Skin epidermis (tissue), 12 donors: ENCODE measurements around the gene BTBD9.

Experiments used
- H3K27ac ChIP-seq, 21 experiments: fragments of 200-600 bp; sonication (generic) in 11 of 21; one replicate each; pipeline ENCODE4 v1.5.0; 2020; ENCODE audit warnings: mild to moderate bottlenecking in 3 of 21, inconsistent platforms in 2 of 21, moderate library complexity in 2 of 21
- H3K4me3 ChIP-seq, 7 experiments: fragments of 200-600 bp; sonication (generic) in 2 of 7; one replicate each; pipeline ENCODE4 v1.5.0; 2020; ENCODE audit warnings: inconsistent platforms in 2 of 7, mild to moderate bottlenecking in 2 of 7, moderate library complexity in 1 of 7

The BTBD9 gene

DNA sequence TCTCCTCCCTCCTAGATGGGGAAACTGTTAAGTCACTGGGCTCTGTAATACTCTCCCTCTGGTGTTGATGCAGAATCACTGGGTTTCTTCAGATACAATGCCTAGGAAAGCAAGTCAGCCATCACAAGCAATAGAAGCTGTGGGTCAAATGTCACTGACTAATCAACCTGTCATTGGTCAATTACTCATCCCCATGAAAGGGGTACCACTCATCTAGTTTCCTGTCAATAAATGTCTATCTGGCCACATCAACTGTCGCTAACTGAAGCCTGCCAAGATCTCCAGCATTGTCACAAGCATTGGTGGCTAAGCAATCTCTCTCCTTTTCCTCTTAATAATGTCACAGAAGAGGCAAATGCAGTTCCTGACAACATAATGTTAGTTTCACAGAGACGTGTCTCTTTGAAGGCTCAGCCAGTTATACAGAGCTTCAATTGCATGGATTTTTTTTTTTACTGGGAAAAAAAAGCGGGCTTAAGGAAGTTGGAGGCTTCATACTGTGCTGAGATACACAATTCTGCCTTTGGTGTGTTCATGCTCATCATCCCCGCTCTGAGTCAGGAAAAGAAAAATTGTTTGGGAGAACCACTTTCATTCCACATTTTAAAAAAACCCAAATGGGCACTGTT lies 355.9 kb downstream of the BTBD9 start:
- Histone ChIP-seq H3K4me3 (no peak overlapping the region), H3K27ac (no peak overlapping the region)

DNA sequence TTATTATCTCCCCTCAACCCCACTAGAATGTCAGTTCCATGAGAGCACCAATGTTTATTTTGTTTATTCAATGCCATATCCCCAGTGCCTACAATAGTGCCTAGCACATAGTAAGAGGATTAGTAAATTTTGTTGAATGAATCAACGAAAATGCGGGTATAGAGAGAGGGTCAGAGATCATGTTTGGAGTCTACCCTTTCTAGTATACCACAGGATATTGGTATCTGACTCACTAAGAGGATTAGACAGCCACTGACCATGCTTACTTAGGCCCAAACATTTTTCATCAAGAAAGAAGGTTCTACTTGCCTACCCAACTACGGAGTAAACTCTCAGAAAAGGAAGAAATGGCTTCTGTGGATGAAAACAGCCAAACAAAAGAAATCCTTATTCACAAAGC lies 356.8 kb downstream of the BTBD9 start:
- no peak overlapping the region for H3K4me3 ChIP-seq
- no peak overlapping the region for H3K27ac ChIP-seq

DNA sequence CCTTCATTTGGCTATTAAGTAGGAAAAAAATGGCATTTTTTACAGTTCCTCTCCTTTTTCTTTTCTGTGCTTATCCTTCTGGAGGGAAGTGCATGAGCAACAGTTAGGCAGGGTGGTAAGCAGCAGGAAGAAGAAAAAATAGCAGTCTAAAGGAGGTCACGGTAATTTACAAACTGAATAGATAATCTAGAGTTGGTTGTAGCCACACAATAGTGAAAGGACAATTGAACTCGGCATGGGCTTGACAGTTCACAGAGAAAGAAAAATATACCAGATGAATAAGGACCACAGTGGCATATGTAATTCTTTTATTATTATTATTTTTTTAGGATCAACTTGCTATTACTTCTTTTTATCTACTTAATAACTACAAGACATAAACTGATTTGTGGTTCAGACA lies 358.6 kb downstream of the BTBD9 start:
- H3K27ac ChIP-seq = no peak overlapping the region
- no peak overlapping the region for H3K4me3 ChIP-seq

DNA sequence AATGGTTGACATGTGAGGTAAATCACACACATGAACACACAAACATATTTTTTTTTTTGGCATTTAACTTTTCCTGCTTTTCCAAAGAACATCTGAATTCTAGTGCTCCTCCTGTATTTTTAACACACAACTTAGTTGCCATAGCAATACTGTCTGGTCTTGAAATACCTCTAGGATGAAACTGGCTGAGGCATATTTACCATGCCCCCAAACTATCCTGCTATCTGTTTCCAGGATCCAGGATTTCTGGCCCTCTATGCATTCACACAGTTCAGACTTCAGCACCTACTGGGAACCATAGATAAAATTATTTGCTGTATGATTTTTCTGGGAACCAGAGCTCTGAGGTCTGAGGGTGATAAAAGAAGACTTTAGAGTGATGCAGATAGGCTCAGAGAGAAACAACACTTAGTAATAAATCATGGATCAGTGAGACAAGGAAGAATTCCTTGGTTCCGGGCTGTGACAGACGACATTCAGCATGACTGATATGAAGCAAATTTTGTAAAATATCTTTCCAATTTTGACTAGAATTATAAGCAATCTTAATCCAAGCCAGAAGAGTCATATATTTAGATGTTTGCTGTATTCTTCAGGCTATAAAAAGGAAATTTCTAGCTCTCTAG lies 359.7 kb downstream of the BTBD9 start:
- H3K27ac ChIP-seq = no peak overlapping the region
- H3K4me3 ChIP-seq = no peak overlapping the region

DNA sequence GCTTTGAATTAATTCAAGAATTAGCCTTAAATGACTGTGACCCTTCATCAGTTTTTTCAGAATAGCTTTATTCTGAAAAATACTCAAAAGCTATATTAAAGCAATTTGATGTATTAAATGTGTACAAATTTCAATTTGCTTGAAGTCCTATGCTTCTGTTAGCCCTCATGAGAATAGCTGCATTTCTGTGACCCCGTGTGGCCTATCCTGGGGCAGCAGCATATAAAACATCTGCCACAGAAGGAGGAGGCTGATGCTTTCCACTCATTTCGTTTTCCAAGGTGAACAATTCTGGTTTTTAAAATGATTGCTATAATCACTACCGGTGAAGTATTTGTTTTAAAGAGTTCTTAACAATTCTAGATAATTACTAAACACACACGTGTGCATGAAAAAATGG lies 360.3 kb downstream of the BTBD9 start:
- no peak overlapping the region for H3K4me3 ChIP-seq
- no peak overlapping the region for H3K27ac ChIP-seq

DNA sequence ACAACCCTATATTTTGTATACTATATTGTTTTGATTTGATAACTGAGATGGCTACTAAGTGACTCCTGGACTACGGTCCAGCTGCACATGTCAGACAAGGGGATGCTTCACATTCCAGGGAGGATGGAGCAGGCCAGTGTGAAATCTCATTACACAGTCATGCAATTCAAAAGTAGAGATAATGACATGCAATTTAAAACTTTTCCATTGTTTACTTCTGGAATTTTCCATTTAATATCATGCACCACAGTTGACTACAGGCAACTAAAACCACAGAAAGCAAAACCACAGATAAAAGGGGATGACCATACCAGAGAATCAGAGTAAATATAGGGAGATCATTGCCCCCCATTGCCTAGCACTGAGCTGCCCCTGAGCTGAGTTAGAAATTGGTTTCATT lies 366.4 kb downstream of the BTBD9 start:
- Histone ChIP-seq H3K4me3 (no peak overlapping the region), H3K27ac (no peak overlapping the region)

DNA sequence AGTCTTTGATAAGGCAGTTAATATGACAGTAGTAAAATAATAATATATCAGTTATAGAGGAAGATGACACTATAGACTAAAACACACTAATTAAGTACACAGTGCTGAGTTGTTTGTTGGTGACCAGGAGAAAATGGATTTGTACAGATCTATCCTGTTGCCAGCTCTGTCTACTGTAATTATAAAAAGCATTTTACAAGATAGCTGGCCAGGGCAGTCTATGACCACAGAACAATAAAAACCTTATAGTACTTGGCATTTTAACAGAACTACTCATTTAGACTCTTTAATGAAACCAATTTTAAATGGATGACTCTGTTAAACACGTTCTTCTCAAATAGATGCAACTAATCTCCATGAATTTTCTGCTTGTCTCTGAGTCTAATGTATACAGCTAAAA lies 367.5 kb downstream of the BTBD9 start:
- Histone ChIP-seq H3K4me3 (no peak overlapping the region), H3K27ac (no peak overlapping the region)

DNA sequence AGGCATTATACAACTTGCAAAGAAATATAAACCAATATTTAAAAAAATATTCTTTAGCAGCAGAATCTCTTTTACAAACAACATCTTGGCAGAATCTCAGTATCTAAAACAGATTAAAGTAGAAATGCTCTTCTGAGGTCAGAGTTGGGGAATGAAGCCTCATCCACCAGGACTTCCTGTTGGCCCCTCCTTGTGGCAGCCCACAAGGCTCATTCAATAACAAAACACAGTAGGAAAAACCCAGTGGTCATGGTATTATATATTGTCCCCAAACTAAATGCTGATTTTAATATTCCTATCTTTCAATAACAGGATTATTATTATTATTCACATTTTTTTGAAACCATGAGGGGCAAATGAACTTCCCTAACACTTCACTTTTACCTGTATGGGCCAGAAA lies 368.6 kb downstream of the BTBD9 start:
- Histone ChIP-seq H3K27ac (no peak overlapping the region), H3K4me3 (no peak overlapping the region)

DNA sequence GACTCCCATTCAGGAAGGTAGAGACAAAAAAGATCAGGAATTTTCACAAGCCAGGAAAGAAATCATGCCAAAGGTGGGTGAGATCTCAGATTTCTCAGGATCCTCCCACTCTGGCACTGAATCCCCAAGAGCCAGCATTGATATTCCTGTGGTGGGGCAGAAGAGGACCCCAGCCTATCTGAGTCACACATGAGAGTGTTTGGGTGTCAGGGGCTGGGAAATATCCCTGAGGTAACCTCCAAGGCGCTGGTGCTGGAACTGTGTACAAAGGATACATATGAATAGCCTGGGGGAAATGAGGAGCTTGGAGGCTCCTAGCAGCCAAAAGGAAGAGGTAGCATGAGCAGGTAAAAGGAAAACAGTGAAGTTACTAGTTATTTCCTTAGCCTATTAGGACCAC lies 369.4 kb downstream of the BTBD9 start:
- no peak overlapping the region for H3K27ac ChIP-seq
- H3K4me3 ChIP-seq = no peak overlapping the region

DNA sequence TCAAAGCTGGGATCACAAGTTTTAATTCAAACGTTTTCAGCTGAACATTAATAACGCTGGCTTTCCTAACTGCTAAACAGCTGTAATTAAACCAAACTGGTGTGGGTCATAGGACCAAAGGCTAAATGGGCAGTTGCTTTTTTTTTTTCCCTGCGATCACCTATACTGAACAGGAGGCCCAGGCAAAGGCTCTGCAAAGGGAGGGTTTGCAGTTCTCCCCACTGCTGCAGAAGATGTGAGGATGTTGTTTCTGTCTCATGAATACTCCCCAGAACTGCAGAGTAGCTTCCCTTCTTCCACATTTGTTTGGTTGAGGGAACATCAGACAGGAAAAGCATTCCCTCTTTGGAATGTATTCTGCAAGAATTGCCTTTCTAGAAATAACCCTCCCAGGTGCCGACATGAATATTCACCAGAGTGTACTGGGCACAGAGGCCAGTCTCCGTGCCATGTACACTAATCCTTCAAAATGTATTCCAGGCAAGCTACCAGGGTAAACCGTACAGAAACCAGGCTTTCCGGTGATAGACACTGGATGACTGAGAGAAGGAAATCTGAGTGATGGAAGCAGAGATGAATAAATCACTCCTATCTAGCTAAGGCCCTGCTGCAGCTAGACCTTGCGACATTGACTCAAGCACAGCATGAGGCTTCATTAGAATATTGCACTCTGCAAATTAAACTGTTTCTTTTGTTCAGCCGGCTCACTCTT lies 370.1 kb downstream of the BTBD9 start:
- Histone ChIP-seq H3K27ac (no peak overlapping the region), H3K4me3 (no peak overlapping the region)

DNA sequence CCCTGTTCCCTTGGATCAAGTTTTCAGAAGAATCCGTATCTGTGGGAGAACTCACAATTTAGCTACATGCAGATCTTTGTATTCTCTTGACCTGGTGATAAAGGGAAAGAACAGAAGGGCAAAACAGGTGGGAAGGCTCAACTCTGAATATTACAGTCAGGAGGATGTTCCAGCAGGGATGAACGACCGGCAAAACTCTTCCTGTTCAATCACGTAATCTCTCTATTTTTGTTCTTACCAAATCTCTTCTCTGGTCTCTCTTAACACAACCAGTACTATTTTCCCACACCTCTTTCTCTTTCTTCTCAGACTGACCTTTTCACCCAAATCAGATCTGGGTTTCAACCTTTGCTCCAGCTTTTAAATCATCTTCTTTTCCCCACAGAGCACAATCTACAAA lies 371.4 kb downstream of the BTBD9 start:
- Histone ChIP-seq H3K4me3 (no peak overlapping the region), H3K27ac (no peak overlapping the region)

DNA sequence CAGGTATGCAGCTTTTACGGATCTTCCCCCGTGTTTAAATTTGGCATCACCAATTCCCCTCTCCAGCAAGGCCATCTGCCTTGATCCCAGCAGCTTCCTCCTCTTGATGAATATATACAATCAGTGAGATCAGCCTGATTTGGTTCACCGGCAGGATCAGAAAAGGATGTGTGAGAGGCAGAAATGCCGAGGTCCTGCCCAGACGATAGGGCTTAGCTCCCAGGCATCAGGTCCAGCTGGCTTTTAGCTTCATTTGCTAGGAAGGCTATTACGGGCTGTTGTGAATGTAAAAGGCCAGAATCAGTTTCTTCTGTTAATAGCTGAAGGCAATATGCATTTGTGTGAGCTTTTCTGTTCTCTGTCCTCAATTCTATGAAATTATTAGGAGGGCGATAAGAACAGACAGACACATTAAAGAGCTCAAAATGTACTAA lies 372.8 kb downstream of the BTBD9 start:
- Histone ChIP-seq H3K4me3 (no peak overlapping the region), H3K27ac (no peak overlapping the region)

DNA sequence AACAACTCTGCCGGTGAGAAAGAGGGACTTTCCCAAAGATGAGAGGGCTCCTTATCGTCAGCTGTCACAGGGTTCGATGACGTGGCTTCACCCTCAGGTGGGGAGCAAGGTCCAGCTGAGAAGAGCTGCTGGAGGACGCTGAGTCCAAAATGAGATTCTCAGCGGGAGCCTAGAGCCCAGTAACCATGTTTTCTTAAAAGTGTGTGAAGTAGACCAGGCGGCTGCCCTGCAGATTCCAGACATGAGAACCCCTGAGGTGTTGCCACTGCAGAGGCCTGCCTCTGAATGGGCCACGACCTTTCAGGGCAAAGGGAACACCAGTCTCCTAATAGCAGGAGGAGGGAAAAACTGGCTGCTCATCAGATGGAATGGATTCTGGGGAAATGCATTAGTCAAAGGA lies 375.1 kb downstream of the BTBD9 start:
- no peak overlapping the region for H3K27ac ChIP-seq
- H3K4me3 ChIP-seq = no peak overlapping the region

DNA sequence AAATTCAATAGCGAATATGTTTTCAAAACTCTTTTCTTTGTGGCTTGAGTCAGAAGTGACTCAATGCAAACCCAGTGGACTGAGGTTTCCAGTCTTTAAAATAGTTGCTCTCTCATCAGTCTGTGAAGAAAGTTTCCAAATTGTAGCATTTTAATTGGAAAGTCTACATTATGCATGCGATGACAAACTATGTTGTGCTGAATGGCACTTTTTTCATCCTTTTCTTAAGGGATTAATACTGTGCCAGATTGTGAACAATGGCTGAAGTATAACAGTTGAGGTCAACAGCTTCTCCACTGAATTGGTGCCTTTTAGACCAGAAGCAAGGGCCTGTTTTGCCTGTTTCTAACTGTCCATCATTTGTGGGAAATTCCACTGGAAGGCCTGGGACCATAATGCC lies 377.1 kb downstream of the BTBD9 start:
- Histone ChIP-seq H3K4me3 (no peak overlapping the region), H3K27ac (peak overlapping the region in 2 of 21 experiments; percentile 20 to 52)

DNA sequence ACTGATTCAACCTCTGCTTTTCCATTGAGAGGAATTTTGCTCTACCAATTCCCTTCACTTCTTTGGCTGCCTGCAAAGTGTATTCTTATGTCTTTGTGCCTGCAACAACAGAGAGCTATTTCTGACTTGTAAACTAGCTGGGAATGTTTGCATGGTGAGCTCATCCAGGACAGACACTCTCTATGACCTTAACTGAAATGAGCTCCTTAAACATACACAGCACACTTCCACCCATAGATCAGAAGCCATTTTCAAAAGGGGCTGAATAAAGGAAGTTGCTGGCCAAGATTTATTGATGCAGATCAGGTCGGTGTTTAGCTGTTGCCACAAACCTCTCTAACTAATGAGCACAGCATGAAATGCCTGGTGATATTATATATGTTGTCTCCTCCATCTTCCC lies 377.7 kb downstream of the BTBD9 start:
- Histone ChIP-seq H3K27ac (peak overlapping the region in 2 of 21 experiments; percentile 5 to 20), H3K4me3 (no peak overlapping the region)

DNA sequence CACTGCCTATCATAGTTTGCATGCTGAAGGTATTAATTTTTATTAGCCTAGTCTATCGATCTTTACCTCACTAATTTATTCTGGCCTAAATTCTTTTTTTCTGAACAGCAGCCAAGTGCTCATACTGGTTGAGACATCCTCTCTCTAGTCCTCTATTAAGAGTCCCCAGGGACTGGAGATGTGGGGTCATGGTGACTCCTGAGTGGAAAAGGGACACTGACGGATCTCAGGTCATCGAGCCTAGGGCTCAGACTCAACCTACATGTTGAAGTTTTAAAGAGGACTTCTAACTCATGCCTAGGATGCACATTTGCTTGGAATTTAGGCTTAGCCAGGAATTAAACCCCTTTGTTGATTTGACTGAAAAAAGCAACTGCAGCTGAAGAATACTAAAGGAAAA lies 378.1 kb downstream of the BTBD9 start:
- Histone ChIP-seq H3K4me3 (no peak overlapping the region), H3K27ac (peak overlapping the region in 1 of 21 experiments; percentile 5)

DNA sequence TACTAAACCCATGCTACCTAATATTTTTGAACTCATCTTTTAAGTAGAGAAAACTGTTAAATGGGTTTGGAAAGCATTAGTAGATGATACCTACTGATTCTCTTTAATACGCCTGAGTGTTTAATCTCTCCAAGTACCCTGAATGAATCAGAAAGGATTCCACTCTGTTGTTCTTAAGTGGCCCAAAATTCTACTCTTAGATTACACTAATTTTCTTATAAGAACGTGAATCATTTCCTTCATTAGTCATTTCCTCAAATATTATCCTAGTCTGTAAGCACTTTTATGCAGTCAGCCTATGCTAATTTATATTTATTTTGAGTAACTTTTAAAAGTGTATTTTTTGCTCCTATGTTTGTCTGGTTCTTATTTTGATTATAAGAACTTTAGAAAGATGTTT lies 380.0 kb downstream of the BTBD9 start:
- H3K27ac ChIP-seq = peak overlapping the region in 1 of 21 experiments; percentile 11
- H3K4me3 ChIP-seq = no peak overlapping the region

DNA sequence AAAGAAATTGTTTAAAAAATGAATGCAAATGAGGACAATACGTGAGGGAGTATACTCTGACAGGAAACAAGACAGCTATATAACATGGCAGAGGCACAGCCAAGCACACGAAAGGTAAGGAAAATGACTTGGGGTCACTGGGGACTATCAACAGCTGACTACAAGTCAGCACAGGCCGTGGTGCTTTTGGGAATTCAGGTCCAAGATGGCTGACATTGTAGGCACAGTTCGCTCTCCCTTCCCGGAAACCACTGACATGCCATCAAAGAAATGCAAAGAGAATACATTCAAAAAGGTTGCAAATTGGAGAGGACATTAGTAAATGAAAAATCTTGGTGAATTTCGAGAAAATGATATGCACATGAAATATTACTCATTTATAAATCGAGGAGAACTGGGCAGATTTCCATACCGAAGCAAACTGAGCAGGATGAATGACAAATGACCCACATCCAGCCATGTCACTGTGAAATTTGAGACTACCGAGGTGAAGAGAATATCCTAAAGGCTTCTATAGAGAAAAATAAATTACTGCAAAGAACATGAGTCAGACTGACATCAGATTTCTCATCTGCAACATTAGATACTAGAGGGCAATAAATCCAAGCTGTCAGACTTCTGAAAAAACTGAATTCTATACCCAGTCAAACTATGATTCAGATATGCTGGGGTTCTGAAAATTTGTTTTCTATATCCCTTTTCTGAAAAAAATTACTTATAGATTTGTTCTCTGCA lies 391.1 kb downstream of the BTBD9 start:
- H3K27ac ChIP-seq = no peak overlapping the region
- no peak overlapping the region for H3K4me3 ChIP-seq

DNA sequence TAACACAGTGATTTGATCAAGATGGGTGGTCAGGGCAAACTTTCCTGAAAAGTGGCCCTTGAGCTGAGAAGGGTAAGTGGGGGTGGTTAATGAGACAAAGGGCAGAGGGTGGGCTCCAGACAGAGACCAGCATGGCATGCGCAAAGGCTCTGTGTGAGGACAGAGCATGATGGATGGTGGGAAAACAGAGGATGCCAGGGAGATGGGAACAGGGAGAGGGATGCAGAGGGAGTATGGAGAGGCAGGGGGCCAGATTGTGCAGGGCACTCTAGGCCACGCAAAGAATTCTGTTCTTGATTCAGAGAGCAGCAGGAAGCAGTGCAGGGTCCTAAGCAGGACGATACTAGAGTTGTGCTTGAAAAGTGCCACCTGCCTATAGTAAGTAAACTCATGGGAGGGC lies 394.4 kb downstream of the BTBD9 start:
- H3K4me3 ChIP-seq = no peak overlapping the region

DNA sequence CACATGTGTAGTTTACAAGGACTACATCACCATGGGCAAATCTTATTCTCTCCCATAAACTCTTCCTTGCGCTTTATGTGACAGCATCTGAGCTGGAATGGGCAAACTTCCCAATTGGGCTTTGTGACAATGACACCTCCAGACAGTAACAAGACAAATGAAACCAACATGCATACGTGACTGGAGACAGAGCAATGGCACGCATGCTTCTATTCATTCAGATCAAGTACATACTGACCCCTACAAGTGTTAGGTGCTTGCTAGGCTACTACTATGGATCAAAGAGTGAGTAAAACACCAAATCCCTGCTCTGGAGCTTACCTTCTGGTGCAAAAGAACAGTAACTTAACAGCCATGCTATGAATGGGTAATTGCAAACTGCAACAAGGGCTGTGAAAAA lies 394.9 kb downstream of the BTBD9 start:
- H3K4me3 ChIP-seq = no peak overlapping the region
- no peak overlapping the region for H3K27ac ChIP-seq

More for the DNA sequence above, 394.4 kb downstream of the BTBD9 start:
- no peak overlapping the region for H3K27ac ChIP-seq
